DND-41 (cell line): ENCODE results near the gene ANKS1B.

Experiments used
- ATAC-seq: fragments of 200-7000 bp; cut with Tn5 transposase; 3 replicates; pipeline ENCODE4 v1.9.1; 2021; ENCODE audit warnings: low read depth; ENCODE audit not compliant: insufficient read depth
- DNase-seq: peaks from one replicate; pipeline ENCODE4 v3.0.0-alpha.2; 2020
- H2AFZ ChIP-seq: 2 replicates; pipeline ENCODE4 v1.6.0; 2012; ENCODE audit warnings: low read depth, low read length
- H3K27ac ChIP-seq: 2 replicates; pipeline ENCODE4 v1.5.1; 2012; ENCODE audit warnings: low read length, inconsistent platforms
- H3K27me3 ChIP-seq: fragments of 200-600 bp; sonication (generic); 2 replicates; pipeline ENCODE4 v1.6.0; 2012; ENCODE audit warnings: low read length, mild to moderate bottlenecking, inconsistent platforms; ENCODE audit not compliant: insufficient read depth, poor library complexity
- H3K36me3 ChIP-seq: 2 replicates; pipeline ENCODE4 v1.5.1; 2012; ENCODE audit warnings: low read length, inconsistent platforms; ENCODE audit not compliant: insufficient read depth
- H3K4me1 ChIP-seq: 2 replicates; pipeline ENCODE4 v1.5.1; 2012; ENCODE audit warnings: mild to moderate bottlenecking, low read length; ENCODE audit not compliant: insufficient read depth
- H3K4me2 ChIP-seq: 2 replicates; pipeline ENCODE4 v1.6.0; 2012; ENCODE audit warnings: mild to moderate bottlenecking, moderate library complexity, low read length, inconsistent platforms; ENCODE audit not compliant: insufficient read depth
- H3K4me3 ChIP-seq, 2 experiments: fragments of 200-600 bp in 1 of 2; shearing (Covaris generic) in 1 of 2; 2 replicates each; pipeline ENCODE4 v1.5.1; 2012 to 2016; ENCODE audit warnings: inconsistent platforms in 2 of 2, low read length in 2 of 2, mild to moderate bottlenecking in 2 of 2, low read depth in 1 of 2, moderate library complexity in 1 of 2
- H3K79me2 ChIP-seq: 2 replicates; pipeline ENCODE4 v1.6.0; 2012; ENCODE audit warnings: low read length, inconsistent platforms; ENCODE audit not compliant: insufficient read depth
- H3K9ac ChIP-seq: 2 replicates; pipeline ENCODE4 v1.6.0; 2012; ENCODE audit warnings: low read depth, mild to moderate bottlenecking, inconsistent platforms, low read length, moderate library complexity
- H3K9me3 ChIP-seq: 2 replicates; pipeline ENCODE4 v1.5.1; 2012; ENCODE audit warnings: low read length, moderate library complexity, mild to moderate bottlenecking, inconsistent platforms; ENCODE audit not compliant: insufficient read depth, severe bottlenecking
- H4K20me1 ChIP-seq: 2 replicates; pipeline ENCODE4 v1.6.0; 2012; ENCODE audit warnings: low read length; ENCODE audit not compliant: insufficient read depth
- EZH2 ChIP-seq: IDR thresholded peaks from 3 replicates; pipeline ENCODE4 v1.6.1; 2012; ENCODE audit warnings: borderline replicate concordance, low read depth, mild to moderate bottlenecking, moderate library complexity, low read length, inconsistent platforms; ENCODE audit not compliant: severe bottlenecking
- TF ChIP-seq, protein P1 (sequence below): IDR thresholded peaks from 2 replicates; pipeline ENCODE4 v1.5.1; 2012; ENCODE audit warnings: borderline replicate concordance, low read length, moderate library complexity, mild to moderate bottlenecking; ENCODE audit not compliant: poor library complexity, severe bottlenecking; ENCODE audit errors: extremely low read depth

Gene ANKS1B

DNA sequence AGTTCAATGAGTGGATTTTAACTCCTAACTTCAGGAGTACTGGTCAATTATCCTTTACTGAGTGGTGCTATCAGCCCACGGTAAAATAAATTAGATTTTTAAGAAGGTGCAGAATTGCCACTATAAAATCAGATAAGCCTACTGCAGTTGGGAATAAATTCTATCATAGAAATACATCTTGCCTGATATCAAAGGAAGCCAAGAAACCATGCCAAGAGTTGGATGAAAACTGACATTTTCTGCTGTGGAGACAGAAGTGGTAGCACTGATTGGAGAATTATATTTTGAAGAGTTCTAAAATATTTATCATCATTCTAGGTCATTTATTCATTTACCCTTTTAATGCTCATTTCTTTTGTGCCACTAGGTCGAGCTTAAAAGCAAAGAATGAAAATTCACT lies 874.5 kb downstream of the ANKS1B start:
- H3K27me3 ChIP-seq: no peaks in the 10 kb centered on the region
- no peak overlapping the region for H3K4me2 ChIP-seq
- no peaks in the 10 kb centered on the region for H3K36me3 ChIP-seq
- H3K4me3 ChIP-seq: no peak overlapping the region
- no peak overlapping the region for H3K9ac ChIP-seq
- TF ChIP-seq, protein P1, sequence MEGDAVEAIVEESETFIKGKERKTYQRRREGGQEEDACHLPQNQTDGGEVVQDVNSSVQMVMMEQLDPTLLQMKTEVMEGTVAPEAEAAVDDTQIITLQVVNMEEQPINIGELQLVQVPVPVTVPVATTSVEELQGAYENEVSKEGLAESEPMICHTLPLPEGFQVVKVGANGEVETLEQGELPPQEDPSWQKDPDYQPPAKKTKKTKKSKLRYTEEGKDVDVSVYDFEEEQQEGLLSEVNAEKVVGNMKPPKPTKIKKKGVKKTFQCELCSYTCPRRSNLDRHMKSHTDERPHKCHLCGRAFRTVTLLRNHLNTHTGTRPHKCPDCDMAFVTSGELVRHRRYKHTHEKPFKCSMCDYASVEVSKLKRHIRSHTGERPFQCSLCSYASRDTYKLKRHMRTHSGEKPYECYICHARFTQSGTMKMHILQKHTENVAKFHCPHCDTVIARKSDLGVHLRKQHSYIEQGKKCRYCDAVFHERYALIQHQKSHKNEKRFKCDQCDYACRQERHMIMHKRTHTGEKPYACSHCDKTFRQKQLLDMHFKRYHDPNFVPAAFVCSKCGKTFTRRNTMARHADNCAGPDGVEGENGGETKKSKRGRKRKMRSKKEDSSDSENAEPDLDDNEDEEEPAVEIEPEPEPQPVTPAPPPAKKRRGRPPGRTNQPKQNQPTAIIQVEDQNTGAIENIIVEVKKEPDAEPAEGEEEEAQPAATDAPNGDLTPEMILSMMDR: no peak
- TF ChIP-seq EZH2: no peak
- no peak overlapping the region for H2AFZ ChIP-seq
- no peaks in the 10 kb centered on the region for H3K9me3 ChIP-seq
- H3K4me1 ChIP-seq: no peaks in the 10 kb centered on the region
- H4K20me1 ChIP-seq: no peaks in the 10 kb centered on the region
- H3K79me2 ChIP-seq: no peaks in the 10 kb centered on the region
- ATAC-seq: no peak
- no peak for DNase-seq
- no peak overlapping the region for H3K27ac ChIP-seq

DNA sequence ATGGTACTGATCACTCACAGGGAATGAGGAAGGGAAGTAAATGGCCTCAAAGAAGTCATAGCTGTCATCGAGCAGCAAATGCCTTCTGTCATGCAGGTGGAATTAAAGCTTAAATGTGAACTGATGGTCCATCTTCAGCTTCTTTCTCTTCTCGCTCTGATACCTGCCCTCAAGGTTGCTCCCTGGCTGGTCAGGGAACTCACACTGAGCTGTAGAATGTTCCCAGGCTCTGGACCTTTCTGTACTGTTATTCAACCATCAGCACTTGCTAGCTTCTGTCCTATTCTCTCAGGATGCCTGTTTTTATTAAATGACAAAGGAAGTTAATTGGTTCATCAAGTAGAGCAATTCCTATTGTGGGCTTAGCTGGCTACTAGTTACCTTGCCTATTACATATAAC lies 875.8 kb downstream of the ANKS1B start:
- ATAC-seq (no peak), DNase-seq (no peak)
- Histone ChIP-seq H3K79me2 (no peaks in the 10 kb centered on the region), H3K4me2 (no peak overlapping the region), H3K4me1 (no peaks in the 10 kb centered on the region), H3K9ac (no peak overlapping the region), H3K27ac (no peak overlapping the region), H2AFZ (no peak overlapping the region), H4K20me1 (no peaks in the 10 kb centered on the region), H3K9me3 (no peaks in the 10 kb centered on the region), H3K36me3 (no peaks in the 10 kb centered on the region), H3K27me3 (no peaks in the 10 kb centered on the region), H3K4me3 (no peak overlapping the region)
- TF ChIP-seq, protein P1: no peak
- TF ChIP-seq EZH2: no peak

DNA sequence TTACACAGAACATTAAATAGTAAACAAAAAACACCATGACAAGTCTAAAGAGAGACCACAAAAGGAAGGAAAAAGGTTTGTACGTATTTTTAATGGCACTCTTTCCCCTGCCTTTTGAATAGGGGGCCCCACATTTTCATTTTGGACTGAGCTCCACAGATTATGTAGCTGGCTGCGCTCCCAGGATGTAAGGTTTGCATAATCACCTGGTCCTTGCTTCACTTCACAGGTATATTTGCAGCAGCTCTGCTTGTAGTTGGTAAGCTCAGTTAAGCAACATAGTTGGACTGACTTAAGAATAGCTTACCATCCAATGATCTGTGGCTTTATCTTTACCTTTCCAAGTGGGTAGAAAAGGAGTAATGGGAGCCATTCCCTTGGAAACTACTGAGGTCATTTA lies 885.0 kb downstream of the ANKS1B start:
- no peak overlapping the region for H3K9ac ChIP-seq
- H4K20me1 ChIP-seq: no peaks in the 10 kb centered on the region
- no peaks in the 10 kb centered on the region for H3K9me3 ChIP-seq
- H2AFZ ChIP-seq: no peak overlapping the region
- ATAC-seq: no peak
- TF ChIP-seq EZH2: no peak
- TF ChIP-seq, protein P1: no peak
- H3K36me3 ChIP-seq: no peaks in the 10 kb centered on the region
- no peaks in the 10 kb centered on the region for H3K27me3 ChIP-seq
- no peaks in the 10 kb centered on the region for H3K79me2 ChIP-seq
- no peak overlapping the region for H3K4me3 ChIP-seq
- no peaks in the 10 kb centered on the region for H3K4me1 ChIP-seq
- DNase-seq: no peak
- H3K27ac ChIP-seq: no peak overlapping the region
- H3K4me2 ChIP-seq: no peak overlapping the region

DNA sequence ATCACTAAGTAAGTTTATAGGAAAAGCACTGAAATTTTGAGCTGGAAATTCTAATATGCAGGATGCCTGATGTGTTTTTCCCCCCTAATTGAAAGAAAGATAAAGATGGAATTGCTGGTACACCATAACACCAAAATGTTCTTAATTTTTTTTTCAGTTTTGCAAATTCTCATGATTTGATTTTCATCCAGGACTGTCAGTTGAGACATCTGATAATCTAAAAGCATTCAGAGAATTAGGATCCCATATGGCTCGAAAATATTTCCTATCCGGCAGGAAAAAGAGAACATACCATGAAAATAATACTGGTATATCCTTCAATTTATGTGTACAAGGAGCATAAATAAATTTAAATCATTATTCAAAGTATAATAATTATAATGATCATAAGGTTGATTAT lies 887.6 kb downstream of the ANKS1B start:
- no peaks in the 10 kb centered on the region for H3K4me1 ChIP-seq
- no peak for ATAC-seq

More for the DNA sequence above, 887.6 kb downstream of the ANKS1B start:
- DNase-seq: no peak
- H3K4me2 ChIP-seq: no peak overlapping the region
- TF ChIP-seq EZH2: no peak
- TF ChIP-seq, protein P1: no peak
- no peak overlapping the region for H2AFZ ChIP-seq
- H3K27me3 ChIP-seq: no peaks in the 10 kb centered on the region
- H3K9me3 ChIP-seq: no peaks in the 10 kb centered on the region
- H3K27ac ChIP-seq: no peak overlapping the region
- H3K9ac ChIP-seq: no peak overlapping the region
- no peaks in the 10 kb centered on the region for H4K20me1 ChIP-seq
- H3K4me3 ChIP-seq: no peak overlapping the region
- H3K79me2 ChIP-seq: no peaks in the 10 kb centered on the region
- H3K36me3 ChIP-seq: no peaks in the 10 kb centered on the region
